ENCODE data around the gene MYO7A.

MYO7A gene

DNA sequence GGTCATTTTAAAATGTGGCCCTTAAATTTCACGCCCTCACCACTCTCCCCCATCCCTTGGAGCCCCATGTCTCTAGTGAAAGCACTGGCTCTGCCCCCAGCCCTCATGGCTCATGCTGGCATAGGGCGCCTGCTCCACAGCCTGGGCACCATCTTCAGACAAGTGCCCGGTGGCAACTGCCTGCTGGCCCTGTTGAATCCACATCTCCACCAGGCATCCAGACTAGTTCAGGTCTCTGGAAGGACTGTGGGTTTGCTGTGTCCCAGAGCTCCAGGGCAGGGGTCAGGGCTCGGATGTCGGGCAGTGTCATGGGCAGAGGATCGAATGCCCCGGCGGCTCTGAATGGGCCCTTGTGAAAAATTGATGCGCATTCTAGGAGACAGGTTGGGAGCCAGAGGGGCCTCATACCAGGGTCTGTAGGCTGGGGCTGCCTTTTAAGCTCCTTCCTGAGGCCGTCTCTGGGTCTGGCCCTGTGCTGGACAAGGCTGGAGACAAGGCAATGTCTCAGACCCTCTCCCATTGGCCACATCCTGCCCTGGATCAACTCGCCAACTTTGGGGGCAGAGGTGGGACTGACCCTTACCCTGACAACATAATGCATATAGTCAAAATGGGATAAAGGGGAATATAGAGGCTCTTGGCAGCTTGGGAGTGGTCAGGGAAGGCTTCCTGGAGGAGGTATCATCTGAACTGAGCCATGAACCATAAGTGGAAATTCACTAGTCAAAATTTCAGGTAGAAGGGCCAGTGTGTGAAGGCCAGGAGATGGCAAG lies 1.2 kb downstream of the MYO7A start:
- no peak for DNase-seq

DNA sequence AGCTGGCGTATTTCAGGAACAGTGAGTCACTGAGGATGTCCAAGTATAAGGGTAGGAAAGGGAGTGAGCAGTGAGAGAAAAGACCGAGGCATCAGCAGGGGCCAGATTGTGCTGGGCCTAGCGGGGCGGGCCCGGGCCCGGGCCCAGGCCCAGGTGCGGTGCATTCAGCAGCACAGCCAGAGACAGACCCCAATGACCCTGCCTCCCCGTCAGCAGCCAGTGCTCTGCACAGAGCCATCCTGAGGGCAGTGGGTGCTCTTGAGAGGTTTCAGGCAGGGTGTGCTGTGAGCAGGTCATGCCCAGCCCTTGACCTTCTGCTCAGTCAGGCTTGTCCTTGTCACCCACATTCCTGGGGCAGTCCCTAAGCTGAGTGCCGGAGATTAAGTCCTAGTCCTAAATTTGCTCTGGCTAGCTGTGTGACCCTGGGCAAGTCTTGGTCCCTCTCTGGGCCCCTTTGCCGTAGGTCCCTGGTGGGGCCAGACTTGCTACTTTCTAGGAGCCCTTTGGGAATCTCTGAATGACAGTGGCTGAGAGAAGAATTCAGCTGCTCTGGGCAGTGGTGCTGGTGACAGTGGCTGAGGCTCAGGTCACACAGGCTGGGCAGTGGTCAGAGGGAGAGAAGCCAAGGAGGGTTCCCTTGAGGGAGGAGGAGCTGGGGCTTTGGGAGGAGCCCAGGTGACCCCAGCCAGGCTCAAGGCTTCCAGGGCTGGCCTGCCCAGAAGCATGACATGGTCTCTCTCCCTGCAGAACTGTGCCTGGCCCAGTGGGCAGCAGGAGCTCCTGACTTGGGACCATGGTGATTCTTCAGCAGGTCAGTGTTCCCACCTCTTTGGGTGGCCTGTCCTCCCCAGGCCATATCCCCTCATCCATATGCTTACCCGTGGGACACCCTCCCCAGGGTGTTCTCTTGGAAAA lies 2.1 kb downstream of the MYO7A start:
- no peak for DNase-seq

DNA sequence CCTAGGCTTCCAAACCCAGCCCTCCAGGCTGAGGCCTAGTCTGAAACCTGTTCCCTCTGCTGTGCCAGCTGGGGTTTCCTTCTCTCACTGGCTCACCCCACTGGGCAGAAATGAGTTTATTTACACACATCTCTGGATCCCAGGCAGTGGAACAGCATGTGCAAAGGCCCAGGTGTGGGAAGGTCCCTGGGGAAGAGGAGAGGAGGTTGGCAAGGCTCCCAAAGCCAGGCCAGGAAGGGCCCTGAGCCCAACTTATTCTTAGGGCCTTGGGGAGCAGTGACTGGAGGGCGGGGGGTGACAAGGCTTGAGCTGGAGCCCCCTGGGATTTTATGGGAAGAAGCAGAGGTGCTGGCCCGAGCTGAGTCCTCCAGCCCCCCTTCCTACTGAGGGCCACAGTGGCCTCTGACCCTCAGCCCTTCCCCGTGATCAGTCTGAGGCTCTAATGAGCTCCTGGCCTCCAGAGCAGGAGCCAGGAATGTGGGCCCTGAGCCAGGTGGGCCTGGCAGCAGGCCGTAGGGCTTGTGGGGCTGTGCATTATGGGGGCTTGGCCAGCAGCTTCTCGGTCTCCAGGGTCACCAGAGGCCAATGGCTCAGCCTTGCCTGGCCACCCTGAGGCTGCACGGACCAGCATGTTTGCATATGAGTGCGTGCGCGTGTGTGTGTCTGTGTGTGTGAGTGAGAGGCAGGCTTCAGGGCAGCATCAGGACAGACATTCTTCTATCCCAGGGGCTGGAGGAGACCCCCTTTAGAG lies 2.9 kb downstream of the MYO7A start:
- DNase-seq, result no peak

DNA sequence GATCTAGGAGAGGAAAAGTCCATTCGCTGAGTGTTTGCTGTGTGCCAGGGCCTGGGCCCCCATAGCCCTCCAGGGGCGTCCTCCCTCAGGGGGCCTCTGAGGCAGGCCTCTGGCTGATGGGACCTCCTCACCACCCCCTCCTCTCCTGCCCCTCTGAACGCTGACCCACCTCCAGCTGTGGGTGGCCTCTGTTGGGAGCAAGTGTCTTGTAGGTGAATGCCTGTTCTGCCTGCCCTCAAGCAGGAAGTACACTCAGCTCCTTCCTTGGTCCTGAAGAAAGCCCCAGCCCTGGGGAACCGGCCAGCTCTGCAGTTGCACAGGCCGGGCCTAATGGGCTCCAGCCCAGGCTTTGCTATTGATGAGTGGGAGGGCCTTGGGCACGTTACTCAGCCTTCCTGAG lies 3.5 kb downstream of the MYO7A start:
- no peak for DNase-seq

DNA sequence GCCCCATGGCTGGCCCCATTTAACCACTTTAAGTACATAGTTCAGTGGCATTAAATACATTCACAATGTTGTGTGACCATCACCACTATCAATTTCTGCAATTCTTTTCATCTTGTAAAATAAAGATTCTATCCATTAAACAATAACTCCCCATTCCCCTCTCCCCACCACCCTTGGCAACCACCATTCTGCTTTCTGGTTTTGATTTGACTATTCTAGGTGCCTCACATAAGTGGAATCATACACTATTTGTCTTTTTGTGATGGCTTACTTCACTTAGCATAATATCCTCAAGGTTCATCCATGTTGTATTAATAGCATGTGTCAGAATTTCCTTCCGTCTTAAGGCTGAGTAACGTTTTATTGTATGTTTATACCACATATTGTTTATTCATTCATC lies 7.0 kb downstream of the MYO7A start:
- DNase-seq, result peak; percentile 30

DNA sequence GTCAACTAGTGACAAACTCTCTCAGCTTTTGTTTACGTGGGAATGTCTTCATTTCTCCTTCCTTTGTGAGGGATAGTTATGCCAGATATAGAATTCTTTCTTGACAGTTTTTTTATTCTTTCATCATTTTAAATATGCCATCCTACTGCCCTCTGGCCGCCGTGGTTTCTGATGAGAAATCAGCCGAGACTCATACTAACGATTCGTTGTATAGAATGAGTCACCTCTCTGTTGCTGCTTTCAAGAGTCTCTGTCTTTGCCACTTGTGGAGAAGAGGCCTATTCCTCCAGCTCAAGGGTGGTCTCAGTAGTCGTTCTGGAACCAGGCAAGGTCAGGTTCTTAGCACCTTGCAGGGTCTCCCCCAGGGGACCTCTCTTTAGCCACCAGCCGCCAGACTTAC lies 8.0 kb downstream of the MYO7A start:
- DNase-seq, result peak; percentile 57

DNA sequence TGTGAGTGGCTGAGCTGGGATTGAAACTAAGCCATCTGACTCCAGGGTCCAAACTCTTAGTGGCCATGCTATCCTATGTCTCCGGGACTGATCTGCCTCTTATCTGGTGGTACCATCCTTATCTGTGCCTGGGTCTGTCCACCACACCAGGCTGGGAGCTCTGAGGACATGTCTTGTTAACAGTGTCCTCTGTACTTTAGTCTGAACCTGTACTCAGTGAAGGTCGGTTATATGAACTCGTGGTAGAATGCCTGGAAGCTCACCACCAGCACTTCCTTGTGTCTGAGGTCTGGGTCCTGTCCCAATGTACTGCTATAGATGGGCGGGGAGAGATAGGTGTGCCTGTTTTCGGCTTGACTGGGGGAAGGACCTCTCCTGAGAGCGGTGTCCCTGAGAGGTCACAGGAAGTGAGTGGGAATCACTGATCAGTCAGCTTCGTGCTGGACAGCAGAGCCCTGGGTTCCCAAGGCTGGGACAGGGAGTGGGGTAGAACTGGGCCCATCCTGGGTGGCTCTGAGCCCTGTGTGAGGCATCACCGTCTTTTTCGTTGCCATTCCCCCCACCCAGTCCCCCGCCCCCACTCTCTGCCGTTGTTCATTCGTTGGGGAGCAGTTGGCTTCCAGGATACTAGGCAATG lies 8.9 kb downstream of the MYO7A start:
- no peak for DNase-seq

DNA sequence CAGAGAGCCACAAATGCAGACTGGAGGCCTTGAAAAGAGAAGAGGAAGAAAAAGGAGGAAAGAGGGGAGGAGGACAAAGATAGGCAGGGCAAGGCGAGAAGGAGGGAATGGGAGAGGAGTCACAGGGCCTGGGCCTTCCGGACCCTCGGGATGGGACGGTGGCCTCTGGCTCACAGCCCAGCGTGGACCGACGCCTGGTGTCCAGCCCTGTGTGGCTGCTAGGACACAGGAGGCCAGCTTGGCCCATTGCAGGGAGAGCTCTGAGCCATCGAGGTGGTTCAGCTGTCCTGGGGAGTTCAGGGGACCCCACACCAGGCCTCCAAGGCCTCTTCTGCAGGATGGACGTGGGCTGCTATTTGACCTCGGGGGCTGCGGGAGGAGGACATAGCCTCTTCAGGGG lies 9.4 kb downstream of the MYO7A start:
- DNase-seq, result no peak

DNA sequence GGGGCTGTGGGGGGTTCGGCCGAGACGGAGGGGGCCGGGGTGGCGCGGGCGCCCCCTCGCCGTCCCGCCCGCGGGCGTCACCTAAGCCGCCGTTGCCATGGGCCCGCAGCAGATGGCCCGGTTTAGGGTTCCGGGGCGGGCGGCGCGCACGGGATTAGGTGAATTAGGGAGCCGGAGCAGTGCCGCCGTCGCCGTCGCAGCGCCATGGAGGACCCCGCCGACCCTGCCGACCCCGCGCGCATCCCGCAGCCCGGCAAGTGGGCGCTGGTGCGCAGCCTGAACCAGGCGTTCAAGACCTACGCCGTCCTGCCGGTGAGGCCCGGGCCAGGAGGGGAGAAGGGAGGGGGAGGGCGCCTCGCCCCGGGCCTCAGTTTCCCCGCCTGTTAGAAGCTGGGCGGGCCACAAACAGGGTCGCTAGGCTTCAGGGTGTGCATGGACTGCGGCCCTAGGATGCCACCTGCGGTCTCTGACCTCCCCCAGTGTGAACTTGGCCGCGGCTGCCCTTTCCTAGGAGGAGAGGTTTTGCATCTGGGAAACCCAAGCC lies 10.1 kb downstream of the MYO7A start:
- no peak for DNase-seq

DNA sequence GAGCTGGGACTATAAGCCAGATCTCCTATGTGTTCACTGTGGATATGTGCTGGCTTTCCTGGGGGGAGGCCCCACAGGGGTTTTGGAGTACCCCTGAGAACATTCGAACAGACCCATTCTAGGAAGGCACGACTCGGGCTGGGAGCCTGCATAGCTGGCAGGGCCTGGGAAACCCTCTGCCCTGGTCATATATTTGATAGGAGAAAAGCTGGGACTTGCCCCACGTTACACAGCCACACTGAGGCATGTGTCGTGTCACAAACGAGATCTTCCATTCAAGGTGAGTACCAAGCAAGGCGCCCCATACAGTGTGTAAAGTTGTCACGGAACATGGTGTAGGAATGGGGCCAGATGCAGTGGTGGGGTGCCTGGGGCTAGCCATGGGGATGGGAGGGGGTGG lies 11.2 kb downstream of the MYO7A start:
- no peak for DNase-seq

DNA sequence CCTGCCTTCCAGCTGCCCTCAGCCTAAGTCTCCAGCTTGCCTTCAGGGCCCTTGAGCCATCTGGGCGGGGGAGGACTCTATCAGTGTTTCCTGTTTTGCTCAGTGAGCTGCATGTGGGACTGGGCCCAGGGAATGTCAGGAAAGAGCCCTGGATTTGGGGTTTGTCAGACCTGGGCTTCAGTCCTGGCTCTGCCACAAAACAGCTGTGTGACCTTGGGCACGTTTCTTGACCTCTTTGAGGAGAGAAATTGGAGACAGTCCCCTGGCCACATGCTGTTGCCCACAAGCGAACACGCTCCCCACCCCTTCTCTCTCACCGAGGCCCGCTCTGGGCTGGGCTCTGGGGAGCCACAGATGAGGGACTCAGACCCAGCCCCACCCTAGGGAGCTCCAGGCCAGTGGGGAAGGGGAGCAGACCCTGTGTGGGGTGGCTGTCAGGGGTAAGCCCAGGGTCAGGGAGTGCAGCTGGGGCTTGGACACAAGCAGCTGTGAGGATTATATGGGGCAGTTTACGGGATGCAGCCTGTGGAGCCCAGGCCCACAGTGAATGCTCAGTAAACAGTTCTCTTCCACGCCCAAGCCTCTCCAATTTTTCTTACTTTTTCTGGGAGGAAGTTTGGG lies 12.3 kb downstream of the MYO7A start:
- DNase-seq, result no peak

DNA sequence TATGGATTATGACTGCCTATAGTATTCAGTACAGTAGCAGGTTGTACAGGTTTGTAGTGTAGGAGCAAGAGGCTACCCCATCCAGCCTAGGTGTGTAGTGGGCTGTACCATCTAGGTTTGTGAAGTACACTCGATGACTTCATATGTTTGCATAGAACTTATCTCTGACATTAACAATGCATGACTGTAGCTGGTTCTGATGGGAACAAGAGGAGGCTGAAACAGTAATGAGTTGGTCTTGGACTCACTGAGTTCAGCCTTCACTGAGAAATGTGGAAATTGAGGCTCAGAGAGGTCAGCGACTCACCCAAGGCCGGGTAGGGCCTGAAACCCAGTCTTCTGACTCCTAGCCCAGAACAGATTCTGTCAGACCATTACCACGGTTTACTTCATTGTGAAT lies 13.0 kb downstream of the MYO7A start:
- DNase-seq, result no peak

DNA sequence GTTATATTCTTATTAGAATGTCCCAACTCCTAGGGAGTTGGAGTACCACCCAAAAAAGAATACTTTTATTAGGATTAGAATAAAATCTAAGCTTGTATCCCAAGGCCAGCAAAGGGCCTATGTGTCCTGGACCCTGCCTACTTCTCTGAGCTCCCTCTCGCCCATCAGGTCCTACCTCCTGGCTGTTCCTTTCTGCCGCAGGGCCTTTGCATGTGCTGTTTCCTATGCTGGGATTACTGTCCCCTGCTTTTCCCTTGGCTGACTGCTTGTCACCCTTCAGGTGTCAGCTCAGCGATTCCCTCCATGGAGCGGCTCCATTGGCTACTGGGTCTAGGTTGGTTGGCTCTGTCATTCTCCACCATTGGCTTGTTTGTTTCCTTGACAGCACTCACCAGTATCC lies 13.4 kb downstream of the MYO7A start:
- DNase-seq, result no peak

DNA sequence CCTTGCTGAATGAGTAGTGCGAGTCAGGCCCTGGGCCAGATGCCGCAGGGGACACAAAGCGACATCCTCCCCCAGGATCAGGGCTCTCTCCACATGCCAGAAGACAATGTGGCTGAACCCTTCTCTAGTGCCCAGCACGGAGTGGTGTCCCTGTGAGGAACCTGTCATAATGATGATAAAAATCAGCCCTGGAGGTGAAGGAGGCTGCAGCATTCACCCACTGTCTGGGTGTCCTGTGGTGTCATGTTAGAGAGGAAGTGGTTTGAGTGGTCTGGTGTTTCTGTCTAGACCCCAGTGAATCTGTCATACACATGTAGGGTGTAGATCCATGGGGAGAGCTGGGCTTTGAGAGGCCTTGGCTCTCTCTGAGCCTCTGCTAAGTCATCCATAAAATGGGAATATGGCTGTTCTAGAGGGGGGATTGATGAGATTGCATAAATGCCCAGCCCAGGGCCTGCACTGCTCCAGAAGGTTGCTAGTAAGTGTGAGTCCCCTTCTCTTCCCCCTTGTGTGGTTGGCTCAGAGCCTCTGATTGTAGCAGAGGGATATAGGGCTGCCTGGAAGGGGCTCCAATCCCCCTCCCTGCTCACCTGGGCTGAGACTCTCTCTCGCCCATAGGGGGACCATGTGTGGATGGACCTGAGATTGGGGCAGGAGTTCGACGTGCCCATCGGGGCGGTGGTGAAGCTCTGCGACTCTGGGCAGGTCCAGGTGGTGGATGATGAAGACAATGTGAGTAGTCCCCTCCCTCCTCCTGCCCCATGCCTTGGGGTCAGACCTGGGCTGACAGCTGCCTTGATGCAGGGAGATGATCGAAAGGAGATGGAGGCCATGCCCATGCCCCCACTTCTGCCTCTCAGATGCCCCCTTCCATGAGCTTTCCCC lies 14.3 kb downstream of the MYO7A start:
- peak; percentile 58 for DNase-seq

DNA sequence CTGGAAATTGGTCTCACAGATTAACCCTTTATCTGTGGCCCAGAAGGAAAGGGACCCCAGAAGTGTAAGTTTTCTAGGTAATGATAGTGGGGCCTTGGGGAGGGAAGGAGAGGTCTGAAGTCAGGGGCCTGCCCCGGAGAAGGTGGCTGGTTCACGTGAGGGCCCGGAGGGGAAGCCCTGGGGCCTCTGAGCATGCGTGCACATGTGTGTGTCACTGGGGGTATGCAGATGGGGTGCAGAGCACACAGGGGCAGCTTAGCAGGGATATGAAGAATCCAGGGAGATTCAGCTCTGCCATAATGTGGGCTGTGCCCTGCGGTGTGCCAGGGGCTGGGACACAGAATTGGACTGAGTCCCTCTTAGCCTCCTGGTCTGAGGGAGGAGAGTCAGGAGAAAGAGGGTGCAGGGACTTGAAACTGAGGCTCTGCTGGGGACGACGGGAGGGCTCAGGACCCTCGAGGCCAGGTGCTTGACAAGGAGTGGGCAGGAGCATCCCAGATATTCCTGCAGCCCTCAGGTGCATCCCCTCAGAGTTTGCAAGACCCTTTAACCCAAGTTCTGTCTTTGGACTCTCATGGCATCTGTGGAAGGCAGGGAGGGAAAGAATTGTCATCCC lies 15.5 kb downstream of the MYO7A start:
- no peak for DNase-seq

DNA sequence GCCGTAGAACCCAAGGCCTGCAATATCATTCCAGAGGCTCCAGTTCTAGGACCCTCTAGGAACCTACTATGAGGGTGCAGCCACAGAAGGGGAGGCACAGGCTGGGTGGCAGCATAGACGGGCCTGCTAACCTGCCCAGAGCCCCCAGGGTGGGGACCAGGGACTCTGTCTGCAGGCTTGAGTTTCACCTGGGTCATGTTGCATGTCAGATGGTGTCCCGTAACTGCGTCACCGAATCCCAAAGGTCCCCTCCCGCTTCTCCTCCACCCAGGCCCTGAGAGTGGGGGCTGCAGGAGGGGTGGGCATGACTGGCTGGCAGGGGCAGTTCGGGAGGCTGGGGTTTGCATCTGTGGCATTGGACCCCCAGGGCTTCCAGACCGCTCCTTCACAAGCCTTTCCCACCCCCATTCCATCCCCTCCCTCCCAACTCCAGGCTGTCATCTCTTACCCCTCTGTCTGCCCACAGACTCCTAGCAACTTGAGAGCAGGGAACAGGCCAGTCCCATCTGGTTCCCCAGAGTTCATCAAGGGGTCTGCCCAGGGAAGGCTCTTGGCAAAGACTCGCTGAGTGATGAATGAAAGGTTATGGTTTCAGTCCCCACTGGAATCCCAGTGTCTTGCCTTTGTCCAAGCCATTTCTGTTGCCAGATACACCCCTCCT lies 16.3 kb downstream of the MYO7A start:
- no peak for DNase-seq

DNA sequence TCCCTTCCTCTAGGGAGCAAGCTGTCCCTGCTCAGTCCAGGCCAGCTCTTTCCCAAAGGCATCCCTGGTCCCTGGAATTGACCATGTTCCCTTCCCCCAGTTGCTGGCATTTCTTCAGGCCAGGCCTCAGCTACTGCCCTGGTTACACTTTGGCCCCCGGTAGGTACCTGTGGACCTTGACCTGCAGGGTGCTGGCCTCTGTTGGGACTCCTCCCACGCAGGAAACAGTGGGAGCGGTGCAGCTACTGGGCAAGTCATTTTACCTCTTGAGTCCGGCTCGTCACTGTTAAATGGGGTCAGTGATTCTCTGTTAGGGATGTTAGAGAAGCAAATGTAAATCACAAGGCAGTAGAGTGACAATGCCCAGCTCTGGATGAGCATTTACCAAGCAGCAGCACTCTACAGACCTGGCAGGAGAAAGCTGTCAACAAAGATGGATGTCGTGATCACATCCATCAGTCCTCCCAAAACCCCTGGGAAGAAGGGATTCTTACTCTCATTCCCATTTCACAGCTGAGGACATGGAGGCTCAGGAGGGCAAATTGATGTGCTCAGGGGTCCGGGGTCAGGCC lies 16.9 kb downstream of the MYO7A start:
- no peak for DNase-seq

DNA sequence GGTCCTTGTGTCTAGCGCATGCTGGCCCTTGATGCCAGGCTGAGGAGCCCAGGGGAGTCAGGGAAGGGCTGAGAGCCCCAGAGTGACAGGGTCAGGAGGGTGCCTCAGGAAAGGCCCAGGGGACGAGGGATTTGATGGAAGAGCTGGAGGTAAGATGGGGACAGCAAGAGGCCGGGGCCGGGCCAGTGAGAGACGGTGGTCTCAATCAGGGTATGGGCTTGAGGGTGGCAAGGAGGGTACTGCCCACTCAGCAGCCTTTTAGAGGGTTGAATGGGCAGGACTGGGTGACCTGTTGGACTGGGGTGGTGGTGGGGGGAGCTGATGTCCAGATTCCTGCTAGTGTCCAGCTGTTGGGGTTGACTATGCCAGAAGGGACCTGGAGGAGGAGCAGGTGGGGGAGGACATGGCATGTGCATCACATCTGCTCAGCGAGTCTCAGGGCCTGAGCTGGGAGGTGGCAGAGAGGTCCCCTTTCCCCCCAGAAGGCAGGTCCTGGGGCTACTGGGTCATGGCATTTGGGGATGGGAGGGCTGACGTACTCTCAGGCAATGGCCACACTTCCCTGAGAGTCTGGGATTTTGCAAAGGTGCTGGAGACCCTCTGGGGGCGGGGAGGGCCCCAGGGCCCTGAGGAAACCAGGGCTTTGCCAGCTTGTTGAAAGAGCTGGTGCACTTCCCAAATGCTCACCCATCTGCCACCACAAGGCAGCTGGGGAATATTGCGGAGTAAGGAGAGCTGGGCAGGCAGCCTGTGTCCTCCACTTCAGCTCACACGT lies 18.4 kb downstream of the MYO7A start:
- DNase-seq, result no peak

DNA sequence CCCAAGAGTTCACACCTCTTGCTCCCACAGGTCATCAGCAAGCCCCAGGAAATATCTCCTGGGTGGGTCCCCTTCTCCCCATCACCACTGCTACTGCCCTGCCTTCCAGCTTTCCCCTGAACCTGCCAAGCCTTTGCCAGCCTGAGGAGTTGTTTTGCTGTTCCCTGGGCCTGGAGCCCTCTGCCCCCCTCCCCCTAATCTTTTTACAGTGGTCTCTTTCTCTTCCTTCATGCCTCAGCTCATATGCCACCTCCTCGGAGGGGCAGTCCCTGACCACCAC lies 18.9 kb downstream of the MYO7A start:
- no peak for DNase-seq

Measured in activated CD4-positive, alpha-beta T cell treated with anti-CD3 and anti-CD28 coated beads, Interleukin-10, Interleukin-2, amounts not matched to agents 100 ng/mL and 50 ng/mL, durations not matched to agents 16 hours and 8 hours (primary cell).